ENCODE results near the gene SLC22A1.

The SLC22A1 gene

DNA sequence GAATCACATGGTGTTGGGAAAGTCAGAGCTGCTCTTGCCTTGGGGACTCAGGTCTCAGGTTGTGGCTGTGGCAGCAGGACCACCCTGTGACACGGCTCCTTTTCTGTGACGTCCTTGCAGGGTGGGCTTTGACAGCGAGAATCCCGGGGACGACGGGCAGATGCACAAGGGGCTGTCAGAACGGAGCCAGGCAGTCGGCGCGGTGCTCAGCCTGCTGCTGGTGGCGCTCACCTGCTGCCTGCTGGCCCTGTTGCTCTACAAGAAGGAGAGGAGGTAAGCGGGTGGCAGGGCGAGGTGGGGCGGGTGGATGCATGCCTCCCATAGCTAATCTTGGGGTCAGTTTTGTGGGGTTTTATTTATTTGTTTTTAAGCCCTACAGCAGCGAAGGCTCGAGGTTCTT, 19.2 kb upstream of the SLC22A1 start:
- TF ChIP-seq FOXM1 (IDR thresholded peaks at IDR 0.05; ENCODE audit: borderline replicate concordance, low read depth) (no peak), TAF1 (IDR thresholded peaks at IDR 0.05; ENCODE audit: low read depth) (no peak), YY1 (IDR thresholded peaks at IDR 0.05; ENCODE audit: low read depth) (no peak), MAX (IDR thresholded peaks at IDR 0.05) (no peak), NFIC (IDR thresholded peaks at IDR 0.05) (no peak), CREB1 (IDR thresholded peaks at IDR 0.05; ENCODE audit: low read depth) (no peak), TEAD4 (IDR thresholded peaks at IDR 0.05) (no peak), RAD21 (IDR thresholded peaks at IDR 0.05; ENCODE audit: low read depth) (no peak), CEBPB (IDR thresholded peaks at IDR 0.05) (no peak), TCF12 (IDR thresholded peaks at IDR 0.05; ENCODE audit: low read depth) (no peak), ZBTB7A (IDR thresholded peaks at IDR 0.05; ENCODE audit: low read depth) (no peak), EP300 (IDR thresholded peaks at IDR 0.05; ENCODE audit: borderline replicate concordance) (no peak), EGR1 (IDR thresholded peaks at IDR 0.05) (no peak)
- TF ChIP-seq, protein P1, sequence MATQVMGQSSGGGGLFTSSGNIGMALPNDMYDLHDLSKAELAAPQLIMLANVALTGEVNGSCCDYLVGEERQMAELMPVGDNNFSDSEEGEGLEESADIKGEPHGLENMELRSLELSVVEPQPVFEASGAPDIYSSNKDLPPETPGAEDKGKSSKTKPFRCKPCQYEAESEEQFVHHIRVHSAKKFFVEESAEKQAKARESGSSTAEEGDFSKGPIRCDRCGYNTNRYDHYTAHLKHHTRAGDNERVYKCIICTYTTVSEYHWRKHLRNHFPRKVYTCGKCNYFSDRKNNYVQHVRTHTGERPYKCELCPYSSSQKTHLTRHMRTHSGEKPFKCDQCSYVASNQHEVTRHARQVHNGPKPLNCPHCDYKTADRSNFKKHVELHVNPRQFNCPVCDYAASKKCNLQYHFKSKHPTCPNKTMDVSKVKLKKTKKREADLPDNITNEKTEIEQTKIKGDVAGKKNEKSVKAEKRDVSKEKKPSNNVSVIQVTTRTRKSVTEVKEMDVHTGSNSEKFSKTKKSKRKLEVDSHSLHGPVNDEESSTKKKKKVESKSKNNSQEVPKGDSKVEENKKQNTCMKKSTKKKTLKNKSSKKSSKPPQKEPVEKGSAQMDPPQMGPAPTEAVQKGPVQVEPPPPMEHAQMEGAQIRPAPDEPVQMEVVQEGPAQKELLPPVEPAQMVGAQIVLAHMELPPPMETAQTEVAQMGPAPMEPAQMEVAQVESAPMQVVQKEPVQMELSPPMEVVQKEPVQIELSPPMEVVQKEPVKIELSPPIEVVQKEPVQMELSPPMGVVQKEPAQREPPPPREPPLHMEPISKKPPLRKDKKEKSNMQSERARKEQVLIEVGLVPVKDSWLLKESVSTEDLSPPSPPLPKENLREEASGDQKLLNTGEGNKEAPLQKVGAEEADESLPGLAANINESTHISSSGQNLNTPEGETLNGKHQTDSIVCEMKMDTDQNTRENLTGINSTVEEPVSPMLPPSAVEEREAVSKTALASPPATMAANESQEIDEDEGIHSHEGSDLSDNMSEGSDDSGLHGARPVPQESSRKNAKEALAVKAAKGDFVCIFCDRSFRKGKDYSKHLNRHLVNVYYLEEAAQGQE (IDR thresholded peaks at IDR 0.05; ENCODE audit: low read depth) = no peak

DNA sequence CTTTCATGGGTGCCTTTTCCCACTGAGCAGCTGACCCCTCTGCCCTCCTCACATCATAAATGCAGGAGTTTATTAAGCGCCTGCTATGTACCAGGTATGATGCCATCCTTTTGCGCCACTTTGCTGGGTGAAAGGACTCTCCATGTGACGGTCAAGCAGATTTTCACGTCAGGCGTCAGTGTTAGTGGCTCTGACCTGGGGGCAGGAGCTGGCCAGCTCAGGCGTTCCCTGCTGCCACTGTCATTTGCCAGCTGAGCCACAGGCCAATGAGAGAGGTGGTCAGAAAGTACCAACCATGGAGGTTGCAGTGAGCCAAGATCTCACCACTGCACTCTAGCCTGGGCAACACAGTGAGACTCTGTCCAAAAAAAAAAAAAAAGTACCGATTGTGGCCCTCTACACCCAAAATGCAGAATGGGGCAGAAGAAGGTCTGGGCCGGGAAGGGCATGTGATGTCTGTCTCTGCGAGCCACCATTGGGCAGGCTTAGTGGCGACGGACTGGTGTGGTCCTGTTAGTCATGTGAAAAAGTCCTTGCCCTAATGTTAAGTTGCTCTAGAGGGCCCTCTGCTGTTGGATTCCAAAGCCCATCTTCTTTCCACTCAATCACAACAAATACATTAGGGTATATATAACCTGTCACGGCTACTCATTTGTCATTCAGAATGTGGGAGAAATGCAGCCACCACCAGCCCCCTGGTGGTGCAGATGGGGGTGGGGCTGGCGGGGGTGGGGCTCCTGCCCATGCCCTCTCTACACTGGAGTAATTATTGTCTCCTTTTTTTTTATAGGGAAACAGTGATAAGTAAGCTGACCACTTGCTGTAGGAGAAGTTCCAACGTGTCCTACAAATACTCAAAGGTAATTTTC, 18.4 kb upstream of the SLC22A1 start:
- no peak for TF ChIP-seq EP300 (IDR thresholded peaks at IDR 0.05; ENCODE audit: borderline replicate concordance)
- TF ChIP-seq RAD21 (IDR thresholded peaks at IDR 0.05; ENCODE audit: low read depth) = peak; percentile 38

- TF ChIP-seq, protein P1 (IDR thresholded peaks at IDR 0.05; ENCODE audit: low read depth) = no peak
- TF ChIP-seq EP300 (IDR thresholded peaks at IDR 0.05; ENCODE audit: borderline replicate concordance) = no peak
- TF ChIP-seq, protein P2, sequence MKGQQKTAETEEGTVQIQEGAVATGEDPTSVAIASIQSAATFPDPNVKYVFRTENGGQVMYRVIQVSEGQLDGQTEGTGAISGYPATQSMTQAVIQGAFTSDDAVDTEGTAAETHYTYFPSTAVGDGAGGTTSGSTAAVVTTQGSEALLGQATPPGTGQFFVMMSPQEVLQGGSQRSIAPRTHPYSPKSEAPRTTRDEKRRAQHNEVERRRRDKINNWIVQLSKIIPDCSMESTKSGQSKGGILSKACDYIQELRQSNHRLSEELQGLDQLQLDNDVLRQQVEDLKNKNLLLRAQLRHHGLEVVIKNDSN (IDR thresholded peaks at IDR 0.05) = no peak
- no peak for TF ChIP-seq CREB1 (IDR thresholded peaks at IDR 0.05; ENCODE audit: low read depth)
- TF ChIP-seq TCF12 (IDR thresholded peaks at IDR 0.05; ENCODE audit: low read depth) = no peak
- TF ChIP-seq TEAD4 (IDR thresholded peaks at IDR 0.05) = no peak
- no peak for TF ChIP-seq CEBPB (IDR thresholded peaks at IDR 0.05)
- no peak for TF ChIP-seq EGR1 (IDR thresholded peaks at IDR 0.05)
- TF ChIP-seq RAD21 (IDR thresholded peaks at IDR 0.05; ENCODE audit: low read depth) = no peak
- no peak for TF ChIP-seq YY1 (IDR thresholded peaks at IDR 0.05; ENCODE audit: low read depth)
- no peak for TF ChIP-seq NFIC (IDR thresholded peaks at IDR 0.05)
Observed at GRCh38 chr6:160103825-160104100, 17.9 kb upstream of the SLC22A1 start.

- no peak for TF ChIP-seq EP300 (IDR thresholded peaks at IDR 0.05; ENCODE audit: borderline replicate concordance)
- TF ChIP-seq TAF1 (IDR thresholded peaks at IDR 0.05; ENCODE audit: low read depth) = no peak
- TF ChIP-seq EGR1 (IDR thresholded peaks at IDR 0.05) = no peak
- no peak for TF ChIP-seq TCF12 (IDR thresholded peaks at IDR 0.05; ENCODE audit: low read depth)
- TF ChIP-seq TEAD4 (IDR thresholded peaks at IDR 0.05) = no peak
- TF ChIP-seq CEBPB (IDR thresholded peaks at IDR 0.05) = no peak
- TF ChIP-seq CREB1 (IDR thresholded peaks at IDR 0.05; ENCODE audit: low read depth) = no peak
- TF ChIP-seq, protein P2 (IDR thresholded peaks at IDR 0.05) = no peak
- no peak for TF ChIP-seq ZBTB7A (IDR thresholded peaks at IDR 0.05; ENCODE audit: low read depth)
- no peak for TF ChIP-seq RAD21 (IDR thresholded peaks at IDR 0.05; ENCODE audit: low read depth)
- no peak for TF ChIP-seq NFIC (IDR thresholded peaks at IDR 0.05)
- TF ChIP-seq, protein P1 (IDR thresholded peaks at IDR 0.05; ENCODE audit: low read depth) = no peak
- no peak for TF ChIP-seq MAX (IDR thresholded peaks at IDR 0.05)
- TF ChIP-seq YY1 (IDR thresholded peaks at IDR 0.05; ENCODE audit: low read depth) = no peak
- no peak for TF ChIP-seq FOXM1 (IDR thresholded peaks at IDR 0.05; ENCODE audit: borderline replicate concordance, low read depth)
Observed at GRCh38 chr6:160104821-160105517, 16.6 kb upstream of the SLC22A1 start.

Data from Ishikawa (cell line).